Colonic mucosa (tissue), 4 donors: ENCODE results near the gene MKNK1. TPM values are rescaled to one million over a fixed set of nuclear protein-coding genes. Genes with fewer than 3 reads are reported as not detected.

Experiments
- DNase-seq: peaks from one replicate; pipeline ENCODE4 v3.0.0-alpha.2; 2020
- H3K27ac ChIP-seq: fragments of 200-600 bp; one replicate; pipeline ENCODE4 v1.8.0; 2021
- H3K27me3 ChIP-seq: fragments of 200-600 bp; one replicate; pipeline ENCODE4 v1.8.0; 2021
- H3K36me3 ChIP-seq: fragments of 200-600 bp; one replicate; pipeline ENCODE4 v1.8.0; 2021
- H3K4me1 ChIP-seq: fragments of 200-600 bp; one replicate; pipeline ENCODE4 v1.8.0; 2021; ENCODE audit warnings: mild to moderate bottlenecking
- H3K4me3 ChIP-seq: fragments of 200-600 bp; one replicate; pipeline ENCODE4 v1.8.0; 2021
- H3K9ac ChIP-seq, 2 donors: one replicate each; pipeline ENCODE4 v1.7.0; 2013; ENCODE audit warnings: control low read depth in 2 of 2, low read depth in 2 of 2, low read length in 2 of 2
- H3K9me3 ChIP-seq: fragments of 200-600 bp; one replicate; pipeline ENCODE4 v1.8.0; 2021
- CTCF ChIP-seq: fragments of 200-600 bp; IDR thresholded peaks from one replicate; pipeline ENCODE4 v1.8.0; 2022; ENCODE audit warnings: antibody characterized with exemption, mild to moderate bottlenecking
- intact Hi-C: fragments of 100-400 bp; cut with DNase I; formaldehyde crosslinking; loops from one replicate; pipeline ENCODE4 v1.14.1; 2022
- total RNA-seq, 2 donors: library from RNA; stranded (reverse); fragmentation: NEBNext Ultra II Directional in 1 of 2; extraction: Animal tissue kit (Norgen Biotek cat#: 25700) in 1 of 2; gene quantifications; one replicate each; pipeline ENCODE4 v1.2.1, GENCODE V29; 2021
- donor health status: healthy.
- donor health status: DM: no; HTN: no; CAD: no.
- donor health status: DM: no; HTN: no; CAD: no.

The MKNK1 gene
- total RNA-seq, 2 donors from 2014 or later = 27.0 to 36.8 TPM

GRCh38 chr1:46576596-46576995 lies 27.5 kb downstream of the MKNK1 start:
- intact Hi-C loops = no loop called here
- Histone ChIP-seq H3K4me3 (no peak overlapping the region), H3K4me1 (no peaks in the 10 kb centered on the region), H3K27me3 (no peaks in the 10 kb centered on the region), H3K36me3 (peaks cover 6% of the 10 kb centered on the region), H3K27ac (no peak overlapping the region), H3K9ac (no peak overlapping the region), H3K9me3 (no peaks in the 10 kb centered on the region)
- no peak for TF ChIP-seq CTCF
- DNase-seq = no peak

- no peak overlapping the region for H3K27ac ChIP-seq
- intact Hi-C loops = no loop called here
- H3K36me3 ChIP-seq = peaks cover 6% of the 10 kb centered on the region
- H3K9ac ChIP-seq = no peak overlapping the region
- H3K4me1 ChIP-seq = no peaks in the 10 kb centered on the region
- no peak for DNase-seq
- no peak for TF ChIP-seq CTCF
- H3K9me3 ChIP-seq = no peaks in the 10 kb centered on the region
- no peaks in the 10 kb centered on the region for H3K27me3 ChIP-seq
- H3K4me3 ChIP-seq = no peak overlapping the region
Measured at GRCh38 chr1:46575778-46576177, 28.3 kb downstream of the MKNK1 start.

GRCh38 chr1:46575300-46575699 lies 28.8 kb downstream of the MKNK1 start:
- TF ChIP-seq CTCF = no peak
- H3K36me3 ChIP-seq = peaks cover 6% of the 10 kb centered on the region

GRCh38 chr1:46571691-46572225 lies 32.3 kb downstream of the MKNK1 start:
- intact Hi-C loops = no loop called here
- H3K4me3 ChIP-seq = no peak overlapping the region
- H3K9ac ChIP-seq = no peak overlapping the region
- H3K27me3 ChIP-seq = no peaks in the 10 kb centered on the region
- no peak for TF ChIP-seq CTCF
- no peak overlapping the region for H3K27ac ChIP-seq
- DNase-seq = no peak
- H3K9me3 ChIP-seq = no peaks in the 10 kb centered on the region
- no peaks in the 10 kb centered on the region for H3K4me1 ChIP-seq
- H3K36me3 ChIP-seq = no peaks in the 10 kb centered on the region

More at GRCh38 chr1:46575300-46575699, 28.8 kb downstream of the MKNK1 start:
- DNase-seq = no peak
- intact Hi-C loops = no loop called here
- H3K27ac ChIP-seq = no peak overlapping the region
- no peak overlapping the region for H3K9ac ChIP-seq
- H3K9me3 ChIP-seq = no peaks in the 10 kb centered on the region
- no peaks in the 10 kb centered on the region for H3K4me1 ChIP-seq
- H3K27me3 ChIP-seq = no peaks in the 10 kb centered on the region
- no peak overlapping the region for H3K4me3 ChIP-seq

GRCh38 chr1:46569884-46570725 lies 34.0 kb downstream of the MKNK1 start:
- no peaks in the 10 kb centered on the region for H3K9me3 ChIP-seq
- intact Hi-C loops = no loop called here
- no peaks in the 10 kb centered on the region for H3K4me1 ChIP-seq
- no peak overlapping the region for H3K27ac ChIP-seq
- no peak for DNase-seq
- no peak for TF ChIP-seq CTCF
- no peak overlapping the region for H3K9ac ChIP-seq
- H3K36me3 ChIP-seq = no peaks in the 10 kb centered on the region
- no peaks in the 10 kb centered on the region for H3K27me3 ChIP-seq
- H3K4me3 ChIP-seq = no peak overlapping the region
